GM10266 (cell line): Measurements from ENCODE around the gene SPTB.
A peak's percentile ranks its signal among the peaks of the same experiment; 100 is the strongest.

Source experiments
- DNase-seq: peaks from one replicate; pipeline ENCODE4 v3.0.0; 2012; ENCODE audit errors: extremely low spot score
- TF ChIP-seq, protein P1 (sequence below): IDR thresholded peaks from 2 replicates; pipeline ENCODE4 v1.5.1; 2012; ENCODE audit warnings: mild to moderate bottlenecking, low read depth; ENCODE audit not compliant: control insufficient read depth, insufficient read depth; ENCODE audit errors: missing control alignments

SPTB gene

DNA sequence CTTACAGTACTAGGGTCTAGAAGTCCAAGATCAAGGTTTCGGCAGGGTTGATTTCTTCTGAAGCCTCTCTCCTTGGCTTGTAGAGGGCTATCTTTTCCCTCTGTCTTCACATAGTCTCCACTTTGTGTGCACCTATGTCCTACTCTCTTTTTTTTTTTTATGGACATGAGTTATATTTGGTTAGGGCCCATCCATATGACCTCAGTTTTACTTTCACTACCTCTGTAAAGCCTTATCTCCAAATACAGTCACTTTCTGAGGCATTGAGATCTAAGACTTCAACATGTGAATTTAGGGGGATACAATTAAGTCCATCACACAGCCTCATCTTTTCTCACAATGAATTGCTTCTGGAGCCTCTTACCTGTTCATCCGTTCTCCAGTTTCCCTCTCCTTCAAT is 5.9 kb upstream of the SPTB start:
- TF ChIP-seq, protein P1, sequence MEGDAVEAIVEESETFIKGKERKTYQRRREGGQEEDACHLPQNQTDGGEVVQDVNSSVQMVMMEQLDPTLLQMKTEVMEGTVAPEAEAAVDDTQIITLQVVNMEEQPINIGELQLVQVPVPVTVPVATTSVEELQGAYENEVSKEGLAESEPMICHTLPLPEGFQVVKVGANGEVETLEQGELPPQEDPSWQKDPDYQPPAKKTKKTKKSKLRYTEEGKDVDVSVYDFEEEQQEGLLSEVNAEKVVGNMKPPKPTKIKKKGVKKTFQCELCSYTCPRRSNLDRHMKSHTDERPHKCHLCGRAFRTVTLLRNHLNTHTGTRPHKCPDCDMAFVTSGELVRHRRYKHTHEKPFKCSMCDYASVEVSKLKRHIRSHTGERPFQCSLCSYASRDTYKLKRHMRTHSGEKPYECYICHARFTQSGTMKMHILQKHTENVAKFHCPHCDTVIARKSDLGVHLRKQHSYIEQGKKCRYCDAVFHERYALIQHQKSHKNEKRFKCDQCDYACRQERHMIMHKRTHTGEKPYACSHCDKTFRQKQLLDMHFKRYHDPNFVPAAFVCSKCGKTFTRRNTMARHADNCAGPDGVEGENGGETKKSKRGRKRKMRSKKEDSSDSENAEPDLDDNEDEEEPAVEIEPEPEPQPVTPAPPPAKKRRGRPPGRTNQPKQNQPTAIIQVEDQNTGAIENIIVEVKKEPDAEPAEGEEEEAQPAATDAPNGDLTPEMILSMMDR = no peak

DNA sequence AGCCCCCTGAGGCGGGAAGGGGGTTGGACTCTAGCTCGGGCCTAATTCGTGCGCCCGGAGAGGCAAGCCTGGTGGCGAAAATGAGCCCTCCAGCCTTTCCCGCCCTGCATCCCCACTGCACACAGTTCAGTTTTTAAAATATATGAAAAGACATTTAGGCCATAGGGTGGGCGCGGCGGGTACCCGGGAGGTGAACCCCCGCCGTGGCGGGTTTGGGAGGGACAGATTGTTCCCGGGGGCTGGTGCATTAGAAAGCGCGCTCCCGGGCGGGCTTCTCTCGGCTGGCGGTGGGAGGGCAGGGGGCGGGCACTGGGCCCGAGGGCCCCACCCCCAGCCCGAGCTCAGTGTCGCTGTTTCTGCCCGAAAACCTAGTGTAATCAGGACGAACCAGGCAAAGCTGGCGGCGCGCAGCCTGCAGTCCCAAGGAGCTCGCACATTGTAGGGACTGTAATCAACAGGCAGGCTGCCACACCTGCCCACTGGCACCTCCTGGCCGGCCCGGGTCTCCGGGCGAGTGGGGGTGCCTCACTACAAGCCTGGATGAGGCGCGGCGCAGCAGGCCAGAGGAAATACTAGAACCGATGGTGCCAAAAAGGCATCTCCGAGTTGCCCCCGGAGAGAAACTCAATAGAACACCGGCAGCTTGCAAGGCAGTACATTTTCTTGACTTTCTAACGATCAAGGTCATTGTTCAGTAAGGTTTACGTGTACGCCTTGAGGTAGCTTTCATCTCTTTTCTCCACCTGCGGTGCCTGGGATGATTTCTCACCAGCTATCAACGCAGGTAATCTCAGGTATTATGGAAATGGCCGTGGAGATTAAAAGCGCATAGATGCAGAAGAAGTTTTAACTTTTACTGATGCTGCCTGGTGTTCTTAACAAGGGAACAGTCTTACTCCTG is 764 bp upstream of the SPTB start:
- peak; percentile 69 for DNase-seq
- TF ChIP-seq, protein P1 = no peak

More for the DNA sequence above, 5.9 kb upstream of the SPTB start:
- DNase-seq = no peak

DNA sequence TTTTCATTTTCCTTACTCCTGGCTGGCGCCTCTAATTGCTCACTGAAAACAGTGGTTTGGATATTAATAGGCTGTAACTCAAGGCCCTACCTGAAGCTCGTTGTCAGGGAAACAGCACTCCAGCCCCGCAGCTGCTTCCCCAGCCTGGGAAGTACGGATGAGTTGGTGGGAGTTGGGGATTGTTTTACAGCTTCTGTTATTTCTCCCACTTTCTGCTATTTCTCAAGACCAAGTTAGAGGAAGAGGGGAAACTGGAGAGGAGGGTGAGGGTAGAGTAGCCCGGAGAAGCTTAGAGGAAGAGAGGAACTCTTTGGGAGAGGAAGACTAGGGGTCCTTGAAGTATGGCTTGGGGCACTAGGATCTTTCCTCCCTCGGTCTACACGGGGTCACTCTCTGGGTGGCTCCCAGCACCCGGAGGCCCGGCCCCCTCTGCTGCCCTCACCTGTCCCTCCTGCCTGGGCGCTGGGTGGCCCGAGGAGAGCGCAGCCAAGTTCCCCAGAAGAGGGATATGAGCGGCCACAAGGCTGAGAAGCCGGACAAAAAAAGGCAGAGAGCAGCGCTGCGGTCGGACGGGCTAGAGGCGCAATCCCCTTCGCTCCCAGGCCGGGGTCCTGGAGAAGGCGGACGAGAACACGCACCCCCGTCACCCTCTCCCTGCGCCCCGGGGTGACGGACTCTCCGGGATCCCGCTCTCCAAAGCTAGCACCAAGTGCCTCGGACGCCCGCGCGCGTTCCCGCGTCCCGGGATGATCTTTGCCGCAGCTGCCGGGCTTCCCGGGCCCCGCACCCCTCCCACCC is 671 bp downstream of the SPTB start:
- TF ChIP-seq, protein P1 = no peak
- DNase-seq = peak; percentile 22

DNA sequence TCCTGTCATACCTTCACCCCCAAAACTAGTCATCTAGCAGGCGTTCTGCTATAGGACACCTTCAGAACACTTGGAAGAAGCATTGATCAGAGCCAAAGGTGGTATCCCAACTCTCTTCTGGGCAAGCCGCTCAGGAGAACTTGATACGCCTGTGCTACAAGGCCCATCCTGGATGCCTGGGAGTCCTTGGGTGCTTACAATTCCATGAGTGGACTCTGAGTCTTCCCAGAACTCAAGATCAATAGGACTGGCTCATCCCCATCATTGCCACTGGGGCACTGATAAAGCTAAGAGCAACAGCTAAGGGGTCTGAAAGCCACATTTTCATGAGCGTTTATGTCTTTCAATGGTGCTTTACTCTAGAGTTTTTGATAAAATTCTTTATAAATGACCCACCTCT is 1.9 kb downstream of the SPTB start:
- no peak for DNase-seq
- TF ChIP-seq, protein P1 = no peak

DNA sequence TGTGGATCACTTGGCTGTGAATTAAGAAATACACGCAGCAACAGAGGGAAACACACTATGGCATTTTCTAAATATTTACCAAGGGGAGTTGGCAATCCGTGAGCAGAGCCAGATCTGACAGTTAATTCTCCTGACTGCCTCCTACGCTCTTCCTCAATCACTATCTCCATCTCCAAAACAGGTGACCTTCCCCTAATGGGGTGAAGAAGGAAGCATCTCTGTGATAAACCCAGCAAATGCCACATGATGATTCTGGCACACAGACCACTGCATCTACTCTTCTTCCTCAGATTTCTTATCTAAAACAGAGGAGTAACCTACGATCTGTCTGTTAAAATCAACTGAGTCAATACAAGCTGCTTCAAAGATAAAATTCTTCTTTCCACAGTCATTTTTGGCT is 4.4 kb downstream of the SPTB start:
- no peak for DNase-seq
- TF ChIP-seq, protein P1 = no peak

DNA sequence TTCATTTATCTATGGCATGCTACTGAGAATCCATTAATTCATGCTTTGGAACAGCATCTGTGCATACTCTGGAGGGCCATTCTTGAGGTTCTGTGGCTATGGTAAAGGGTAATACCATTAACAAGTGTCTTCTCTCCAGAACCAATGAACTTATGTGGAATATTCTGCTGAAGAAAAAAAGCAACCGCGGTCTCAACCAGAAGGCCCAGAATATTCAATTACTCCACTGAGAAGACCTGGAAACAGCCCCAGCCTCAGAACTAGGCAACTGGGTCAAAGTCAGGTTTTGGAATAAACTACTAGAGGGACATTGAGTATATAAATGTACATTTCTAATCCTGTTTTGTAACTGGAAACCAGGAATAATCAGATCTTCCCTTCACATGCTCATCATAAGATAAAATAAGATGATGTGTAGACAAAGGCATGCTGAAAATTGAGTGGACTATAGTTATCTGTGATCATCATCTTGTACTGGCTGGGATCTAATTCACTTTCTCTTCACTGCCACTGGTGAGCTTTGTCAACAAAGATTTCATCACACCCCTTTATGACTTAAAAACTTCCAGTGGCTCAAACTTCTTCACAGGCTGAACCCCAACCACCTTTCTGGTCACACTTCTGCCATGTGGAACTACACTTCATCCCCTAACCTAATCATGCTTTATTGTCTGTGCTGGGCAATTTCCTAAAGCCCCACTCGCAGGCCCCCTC is 6.0 kb downstream of the SPTB start:
- TF ChIP-seq, protein P1 = no peak
- no peak for DNase-seq
